HG03064 (cell line): ENCODE data around the gene RPLP2.

Experiments used
- ATAC-seq: cut with Tn5 transposase; IDR thresholded peaks from one replicate; pipeline ENCODE4 v1.9.1; 2021; ENCODE audit warnings: low read depth; ENCODE audit not compliant: unreplicated experiment

RPLP2 gene

DNA sequence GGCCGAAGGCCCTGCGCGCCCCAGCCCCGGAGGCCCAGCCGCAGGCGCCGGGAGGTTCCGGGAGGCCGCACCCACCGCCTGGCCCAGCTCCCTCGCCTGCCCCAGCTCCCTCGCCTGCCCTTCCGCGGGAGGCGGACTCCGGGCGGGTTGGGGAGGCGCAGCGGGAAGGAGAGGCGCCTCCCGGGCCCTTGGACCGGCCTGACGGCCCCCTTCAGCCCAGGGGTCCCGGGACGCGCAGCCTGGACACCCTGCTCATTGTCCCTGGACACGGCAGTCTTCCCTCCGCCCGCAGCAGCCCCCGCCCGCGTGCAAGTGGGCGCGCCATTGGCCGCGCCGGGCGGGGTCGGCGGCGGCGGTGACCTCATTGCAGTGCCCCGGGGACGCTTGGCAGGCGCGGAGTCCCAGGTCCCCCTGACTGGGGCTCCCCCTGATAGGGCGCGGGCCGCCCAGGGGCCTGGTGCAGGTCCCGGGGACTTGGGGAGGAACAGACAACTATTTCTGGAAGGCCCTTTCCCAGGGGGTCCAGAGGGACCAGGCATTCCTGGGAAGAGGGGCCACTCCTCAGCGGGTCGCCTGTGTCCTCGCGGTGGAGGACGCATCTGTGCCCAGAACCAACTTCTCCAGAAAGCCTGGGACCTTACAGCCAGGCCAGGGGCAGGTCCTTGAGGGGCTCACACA is 23.5 kb downstream of the RPLP2 start:
- no peak for ATAC-seq

DNA sequence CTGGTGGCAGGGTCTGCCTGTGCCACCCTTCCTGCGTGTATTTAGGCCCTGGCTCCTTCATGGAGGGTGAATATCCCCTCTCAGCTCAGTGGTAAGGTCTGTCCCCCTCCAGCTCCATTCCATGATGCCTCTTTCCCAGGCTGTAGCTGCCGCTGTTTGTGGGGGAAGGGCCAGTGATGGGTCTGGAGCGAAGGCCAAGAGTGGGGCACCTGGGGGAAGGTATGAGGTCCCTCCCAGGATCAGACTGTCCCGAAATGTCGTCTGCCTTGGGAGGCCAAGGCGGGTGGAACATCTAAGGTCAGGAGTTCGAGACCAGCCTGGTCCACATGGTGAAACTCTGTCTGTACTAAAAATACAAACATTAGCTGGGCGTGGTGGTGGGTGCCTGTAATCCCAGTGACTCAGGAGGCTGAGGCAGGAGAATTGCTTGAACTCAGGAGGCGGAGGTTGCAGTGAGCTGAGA is 24.1 kb downstream of the RPLP2 start:
- no peak for ATAC-seq

DNA sequence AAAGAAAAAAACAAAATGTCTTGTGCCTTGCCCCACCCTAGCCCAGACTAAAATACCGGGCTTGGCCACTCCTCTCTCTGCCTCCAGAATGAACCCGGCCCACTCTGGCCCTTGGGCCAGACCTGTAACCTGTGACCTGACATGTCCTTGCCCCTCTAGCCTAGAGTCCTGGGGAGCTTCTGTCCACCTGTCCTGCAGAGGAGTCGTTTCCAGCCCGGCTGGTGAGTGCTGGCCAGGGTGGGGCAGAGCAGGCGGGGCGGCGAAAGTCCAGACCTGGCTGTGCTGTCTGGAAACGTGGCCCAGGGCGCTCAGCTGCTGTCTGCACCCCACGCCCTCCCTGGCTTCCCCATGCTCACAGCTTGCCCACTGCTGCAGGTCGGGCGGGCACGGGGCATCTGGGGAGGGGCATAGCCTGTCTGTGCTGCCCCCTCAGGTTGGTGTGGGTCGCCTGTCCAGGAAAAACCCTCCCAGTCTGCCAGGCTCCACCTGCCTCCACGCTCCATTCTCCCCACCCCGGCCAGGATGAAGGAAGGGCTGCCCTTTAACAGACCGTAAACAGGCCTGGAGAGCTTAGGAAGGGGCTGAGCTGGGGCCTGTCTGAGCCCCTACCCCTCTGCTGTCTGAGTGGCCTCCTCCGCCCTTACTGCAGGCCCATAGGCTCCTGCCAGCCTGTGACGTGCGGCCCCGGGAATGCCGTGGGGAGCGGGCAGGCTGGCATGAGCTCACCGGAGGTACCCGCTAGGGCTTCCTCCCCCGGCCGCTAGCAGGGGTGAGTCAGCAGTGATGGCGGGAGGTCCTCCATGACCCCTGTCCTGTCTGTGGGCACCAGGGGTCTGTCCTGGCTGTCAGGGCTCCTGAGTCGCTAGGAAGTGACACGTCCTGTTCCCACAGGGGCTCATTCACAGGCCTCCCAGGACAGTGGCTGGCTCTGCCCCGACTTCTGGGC is 24.9 kb downstream of the RPLP2 start:
- ATAC-seq = no peak

DNA sequence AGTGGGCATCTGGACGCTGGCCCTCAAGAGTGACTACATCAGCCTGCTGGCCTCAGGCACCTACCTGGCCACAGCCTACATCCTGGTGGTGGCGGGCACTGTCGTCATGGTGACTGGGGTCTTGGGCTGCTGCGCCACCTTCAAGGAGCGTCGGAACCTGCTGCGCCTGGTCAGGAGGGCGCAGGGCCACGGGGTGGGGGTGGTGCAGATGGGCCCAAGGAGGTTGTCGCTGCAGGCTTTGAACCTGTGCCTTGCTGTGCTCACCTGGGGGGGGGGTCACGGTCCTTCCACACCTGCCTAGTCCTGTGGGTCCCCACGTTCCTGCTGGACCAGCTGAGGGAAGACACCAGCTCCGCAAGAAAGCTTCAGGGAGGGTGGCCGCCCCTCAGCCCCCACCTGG is 26.5 kb downstream of the RPLP2 start:
- ATAC-seq = no peak

DNA sequence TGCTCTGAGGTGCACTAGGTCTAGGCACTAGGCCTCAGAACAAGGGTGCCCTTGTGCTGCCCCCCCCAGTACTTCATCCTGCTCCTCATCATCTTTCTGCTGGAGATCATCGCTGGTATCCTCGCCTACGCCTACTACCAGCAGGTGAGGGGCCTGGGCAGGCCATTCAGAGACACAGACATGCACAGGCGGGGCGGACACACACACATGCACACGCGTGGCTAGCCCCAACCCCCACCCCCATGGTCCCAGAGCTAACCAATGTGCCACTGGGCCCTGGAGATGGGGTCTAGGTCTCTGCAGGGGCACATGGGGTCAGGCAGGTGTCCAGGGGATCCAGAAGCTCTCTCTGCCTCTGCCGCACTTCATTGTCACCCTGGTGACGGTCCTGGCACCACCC is 26.9 kb downstream of the RPLP2 start:
- no peak for ATAC-seq

DNA sequence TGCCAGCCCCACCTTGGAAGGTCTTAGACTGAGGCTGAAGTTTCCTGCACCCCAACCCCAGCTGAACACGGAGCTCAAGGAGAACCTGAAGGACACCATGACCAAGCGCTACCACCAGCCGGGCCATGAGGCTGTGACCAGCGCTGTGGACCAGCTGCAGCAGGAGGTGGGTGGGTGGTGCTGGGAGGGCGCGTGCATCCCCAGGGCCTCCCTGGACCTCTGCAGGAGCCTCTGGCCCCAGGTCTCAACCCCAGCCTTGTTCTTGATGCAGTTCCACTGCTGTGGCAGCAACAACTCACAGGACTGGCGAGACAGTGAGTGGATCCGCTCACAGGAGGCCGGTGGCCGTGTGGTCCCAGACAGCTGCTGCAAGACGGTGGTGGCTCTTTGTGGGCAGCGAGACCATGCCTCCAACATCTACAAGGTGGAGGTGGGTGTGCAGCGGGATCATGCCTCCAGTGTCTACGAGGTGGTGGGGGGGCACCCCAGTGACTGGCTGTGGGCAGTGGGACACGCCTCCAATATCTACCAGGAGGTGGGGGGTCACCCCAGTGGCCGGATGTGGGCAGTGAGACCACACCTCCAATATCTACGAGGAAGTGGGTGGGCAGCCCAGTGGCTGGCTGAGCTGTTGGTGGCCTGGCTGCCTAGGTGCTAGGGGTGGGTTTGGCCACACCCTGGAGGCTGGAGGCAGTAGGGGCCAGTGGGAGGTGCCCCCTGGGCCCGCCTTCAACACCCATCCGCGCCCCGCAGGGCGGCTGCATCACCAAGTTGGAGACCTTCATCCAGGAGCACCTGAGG is 27.6 kb downstream of the RPLP2 start:
- no peak for ATAC-seq

DNA sequence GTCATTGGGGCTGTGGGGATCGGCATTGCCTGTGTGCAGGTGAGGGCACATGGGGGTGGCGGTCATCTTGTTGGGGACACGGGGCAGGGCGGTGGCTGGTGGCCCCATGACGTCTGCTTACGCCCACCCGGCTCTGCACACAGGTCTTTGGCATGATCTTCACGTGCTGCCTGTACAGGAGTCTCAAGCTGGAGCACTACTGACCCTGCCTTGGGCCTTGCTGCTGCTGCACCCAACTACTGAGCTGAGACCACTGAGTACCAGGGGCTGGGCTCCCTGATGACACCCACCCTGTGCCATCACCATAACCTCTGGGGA is 28.2 kb downstream of the RPLP2 start:
- no peak for ATAC-seq

DNA sequence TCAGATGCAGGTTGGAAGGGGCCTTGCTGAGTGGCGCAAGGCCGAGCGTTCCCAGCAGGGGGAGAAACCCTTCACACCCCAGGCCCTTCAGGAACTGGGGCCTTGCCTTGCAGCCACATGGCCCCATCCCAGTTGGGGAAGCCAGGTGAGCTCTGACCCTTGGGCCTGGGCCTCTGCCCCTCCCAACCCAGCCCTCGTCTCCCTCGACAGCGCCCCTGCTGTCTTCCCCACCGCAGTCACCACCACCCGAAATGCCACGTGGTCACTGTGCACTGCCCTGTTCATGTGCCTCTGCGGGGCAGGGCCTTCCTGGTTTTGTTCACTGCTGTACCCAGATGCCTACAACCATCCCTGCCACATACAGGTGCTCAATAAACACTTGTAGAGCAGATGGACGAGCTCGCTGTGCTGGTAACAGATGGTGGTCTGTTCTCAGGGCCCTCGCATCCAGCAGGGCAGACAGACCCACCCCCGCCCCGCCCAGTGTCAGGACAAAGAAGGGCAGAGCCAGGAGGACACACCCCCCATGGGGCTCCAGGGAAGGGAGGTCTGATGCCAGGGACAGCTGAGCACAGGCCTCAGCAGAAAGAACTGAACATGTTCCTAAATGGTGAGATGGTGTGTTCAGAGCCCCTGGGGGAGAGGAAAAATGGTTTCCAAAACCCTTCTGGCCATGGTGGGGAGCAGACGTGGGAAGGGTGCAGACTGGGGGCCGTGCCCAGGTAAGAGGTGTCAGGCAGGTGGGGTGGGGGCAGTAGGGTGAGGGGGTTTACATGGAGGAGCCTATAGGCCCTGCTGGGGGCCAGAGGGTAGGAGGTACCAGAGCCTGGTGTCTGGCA is 28.9 kb downstream of the RPLP2 start:
- no peak for ATAC-seq

DNA sequence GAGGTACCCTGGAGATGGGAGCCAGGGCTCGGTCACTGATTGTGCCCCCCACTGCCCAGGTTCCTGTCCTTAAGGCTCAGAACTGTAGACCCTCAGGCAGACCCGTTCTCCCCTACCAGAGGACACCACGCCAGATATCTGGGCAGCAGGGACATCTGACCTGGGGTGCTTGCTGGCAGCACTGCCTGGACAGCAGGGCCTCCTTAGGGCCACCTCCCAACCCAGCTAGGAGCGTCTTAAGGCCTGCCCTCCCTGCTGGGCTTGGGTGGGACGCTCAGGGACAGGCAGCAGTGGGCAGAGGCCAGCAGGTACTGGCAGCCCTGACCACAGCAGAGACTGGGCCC is 29.5 kb downstream of the RPLP2 start:
- ATAC-seq = no peak

DNA sequence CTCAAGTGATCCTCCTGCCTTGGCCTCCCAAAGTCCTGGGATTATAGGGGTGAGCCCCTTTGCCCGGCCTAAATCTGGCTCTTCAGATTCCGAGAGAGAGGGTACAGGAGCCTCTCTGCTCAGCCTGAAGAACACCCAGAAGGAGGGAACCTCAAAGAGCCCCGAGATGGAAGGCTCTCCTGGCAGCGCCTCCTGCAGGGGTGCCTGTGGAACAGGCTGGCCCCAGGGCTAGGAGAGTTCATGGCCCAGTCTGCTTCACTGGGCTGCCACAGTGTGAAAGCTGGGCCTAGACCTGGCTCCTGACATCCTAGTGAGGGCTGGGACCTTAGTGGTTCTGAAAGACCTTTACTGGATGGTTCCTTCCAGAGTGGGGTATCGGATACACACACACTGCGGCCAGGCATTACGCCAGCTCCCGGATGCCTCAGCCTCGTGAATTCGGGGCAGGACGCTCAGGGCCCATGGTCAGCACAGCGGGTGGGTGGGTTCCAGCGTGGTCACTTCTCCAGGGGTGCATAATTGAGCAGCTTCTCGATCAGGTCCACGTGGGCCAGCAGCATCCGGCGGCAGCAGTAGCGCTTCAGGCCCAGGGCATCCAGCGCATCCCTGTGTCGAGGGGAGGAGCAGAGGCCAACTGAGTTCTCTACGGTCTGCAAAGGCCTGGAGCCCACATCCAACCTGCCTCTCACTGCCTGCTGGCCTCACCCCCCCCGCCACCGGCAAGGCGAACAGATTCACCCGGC is 30.3 kb downstream of the RPLP2 start:
- no peak for ATAC-seq

DNA sequence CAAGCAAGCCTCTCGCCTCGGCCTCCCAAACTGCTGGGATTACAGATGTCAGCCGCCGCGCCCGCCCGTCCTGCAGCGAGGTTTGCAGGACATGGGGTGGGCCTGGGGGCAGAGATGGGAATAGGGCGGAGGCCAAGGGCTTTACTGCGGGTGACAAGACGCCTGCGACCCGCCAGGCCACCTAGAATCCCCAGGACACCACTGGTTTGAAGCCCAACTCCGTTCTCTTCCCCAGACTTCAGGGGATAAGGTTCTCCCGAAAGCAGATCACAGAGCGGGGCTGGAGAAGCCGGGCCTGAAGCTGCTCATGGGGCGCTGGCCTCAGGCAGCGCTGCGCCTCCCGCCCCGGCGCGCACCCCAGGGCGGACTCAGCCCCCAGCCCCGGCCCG is 32.2 kb downstream of the RPLP2 start:
- ATAC-seq = no peak

DNA sequence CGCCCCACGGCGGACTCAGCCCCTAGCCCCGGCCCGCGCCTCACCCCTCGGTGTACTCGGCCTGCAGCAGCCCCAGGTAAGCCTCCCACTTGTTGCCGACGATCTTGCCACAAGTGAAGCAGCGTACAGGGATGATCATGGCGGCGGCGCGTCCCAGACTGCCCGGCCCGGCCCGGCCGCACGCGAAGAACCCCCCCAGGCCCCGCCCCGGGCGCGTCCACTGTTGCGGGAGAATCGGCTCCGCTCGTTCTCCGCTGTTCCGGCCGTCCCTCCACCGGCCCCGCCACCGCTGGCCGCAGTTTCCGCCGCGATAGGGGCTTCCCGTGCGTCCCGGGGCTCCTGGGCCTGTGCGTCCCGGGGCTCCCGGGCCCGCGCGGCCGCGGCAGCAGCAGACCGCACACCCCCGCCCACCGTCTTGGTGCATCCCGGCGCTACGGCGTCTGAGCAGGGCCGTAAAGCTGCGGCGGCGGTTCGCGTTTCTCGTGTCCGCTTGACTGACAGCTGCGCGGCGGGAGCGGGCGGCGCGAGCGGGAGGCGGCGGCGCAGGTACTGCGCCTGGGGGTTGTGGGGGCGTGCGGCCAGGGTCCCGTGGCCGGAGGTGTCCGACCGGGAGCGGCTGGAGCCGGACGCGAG is 32.7 kb downstream of the RPLP2 start, which contains the start of the genes POLR2L and TSPAN4:
TSS of gene POLR2L (minus strand) at position 160 of the 633 bp plus-strand sequence. CDS start at position 139, 21 bp downstream.
TSS of gene TSPAN4 (plus strand) at position 483 of the 633 bp plus-strand sequence. CDS start 7,453 bp downstream, outside the sequence.
- ATAC-seq = peak; percentile 58

DNA sequence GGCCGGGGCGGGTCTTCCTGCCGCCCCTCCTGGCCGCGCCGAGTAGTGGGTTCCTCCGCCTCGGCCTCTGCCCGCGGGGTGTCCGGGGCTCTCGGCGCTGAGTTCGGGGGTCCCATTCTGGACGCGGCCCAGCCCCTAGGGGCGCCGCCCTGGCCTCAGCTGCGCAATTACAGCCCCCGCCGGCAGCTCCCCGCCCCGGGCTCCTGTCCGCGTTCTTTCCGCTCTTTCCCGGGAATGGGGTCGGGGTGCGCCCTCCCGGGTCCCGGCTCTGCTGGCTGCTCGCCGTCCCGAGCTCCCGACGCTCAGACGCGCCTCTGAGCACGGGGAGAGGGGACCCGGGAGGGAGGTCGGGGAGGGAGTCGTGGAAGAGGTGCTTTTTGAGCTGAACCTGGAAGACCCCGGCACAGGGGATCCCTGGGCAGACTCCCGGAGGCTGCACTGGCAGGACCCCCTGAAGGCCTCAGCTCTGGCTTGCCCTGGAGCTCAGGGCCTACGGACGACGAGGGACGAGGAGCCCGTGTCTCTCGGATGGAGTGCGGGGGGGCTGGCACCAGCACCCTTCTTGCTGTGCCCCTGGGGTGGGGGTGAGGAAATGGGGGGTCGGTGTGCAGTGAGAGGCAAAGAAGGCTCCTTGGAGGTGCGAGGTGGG is 33.4 kb downstream of the RPLP2 start:
- ATAC-seq = peak; percentile 9

DNA sequence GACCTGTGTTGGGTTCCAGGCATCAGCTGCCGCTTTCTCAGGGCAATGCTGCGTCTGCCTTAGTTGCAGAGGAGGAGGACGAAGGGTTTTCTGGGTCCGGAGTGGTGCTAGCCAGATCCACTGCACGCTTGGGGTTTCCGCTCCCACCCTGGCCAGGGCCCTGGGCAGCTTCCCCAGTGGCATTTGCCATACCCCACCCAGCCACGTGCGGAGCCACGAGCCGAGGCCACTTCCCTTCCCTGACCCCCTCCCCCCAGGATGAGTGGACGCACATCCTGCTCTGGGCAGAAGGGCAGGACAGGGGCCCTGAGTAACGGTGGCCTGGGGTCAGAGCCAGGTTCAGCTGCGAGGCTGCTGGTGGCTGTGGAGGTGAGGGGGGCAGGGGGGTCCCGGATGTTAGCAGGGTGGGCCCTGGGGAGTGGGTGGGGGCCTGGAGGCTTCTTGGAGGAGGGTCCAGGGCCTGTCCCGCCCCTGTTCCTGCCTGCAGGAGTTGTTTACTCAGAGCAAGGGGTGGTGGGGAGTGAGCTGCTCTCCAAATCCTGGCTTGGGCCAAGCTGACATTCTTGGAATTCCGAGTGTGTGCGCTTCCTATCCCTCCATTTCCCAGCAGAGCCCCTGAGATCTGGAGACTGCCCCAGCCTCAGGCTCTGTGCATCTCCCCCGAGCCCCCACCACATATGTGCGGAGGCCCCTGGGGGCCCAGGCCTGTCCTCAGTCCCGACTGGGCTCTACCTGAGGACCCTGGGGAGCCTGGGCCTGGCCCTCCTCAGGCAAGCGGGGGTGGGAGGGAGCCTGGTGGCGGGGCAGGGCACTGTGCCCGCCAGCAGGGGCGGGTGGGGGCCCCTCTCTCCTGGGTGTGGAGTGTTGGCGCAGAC is 34.3 kb downstream of the RPLP2 start:
- ATAC-seq = no peak

DNA sequence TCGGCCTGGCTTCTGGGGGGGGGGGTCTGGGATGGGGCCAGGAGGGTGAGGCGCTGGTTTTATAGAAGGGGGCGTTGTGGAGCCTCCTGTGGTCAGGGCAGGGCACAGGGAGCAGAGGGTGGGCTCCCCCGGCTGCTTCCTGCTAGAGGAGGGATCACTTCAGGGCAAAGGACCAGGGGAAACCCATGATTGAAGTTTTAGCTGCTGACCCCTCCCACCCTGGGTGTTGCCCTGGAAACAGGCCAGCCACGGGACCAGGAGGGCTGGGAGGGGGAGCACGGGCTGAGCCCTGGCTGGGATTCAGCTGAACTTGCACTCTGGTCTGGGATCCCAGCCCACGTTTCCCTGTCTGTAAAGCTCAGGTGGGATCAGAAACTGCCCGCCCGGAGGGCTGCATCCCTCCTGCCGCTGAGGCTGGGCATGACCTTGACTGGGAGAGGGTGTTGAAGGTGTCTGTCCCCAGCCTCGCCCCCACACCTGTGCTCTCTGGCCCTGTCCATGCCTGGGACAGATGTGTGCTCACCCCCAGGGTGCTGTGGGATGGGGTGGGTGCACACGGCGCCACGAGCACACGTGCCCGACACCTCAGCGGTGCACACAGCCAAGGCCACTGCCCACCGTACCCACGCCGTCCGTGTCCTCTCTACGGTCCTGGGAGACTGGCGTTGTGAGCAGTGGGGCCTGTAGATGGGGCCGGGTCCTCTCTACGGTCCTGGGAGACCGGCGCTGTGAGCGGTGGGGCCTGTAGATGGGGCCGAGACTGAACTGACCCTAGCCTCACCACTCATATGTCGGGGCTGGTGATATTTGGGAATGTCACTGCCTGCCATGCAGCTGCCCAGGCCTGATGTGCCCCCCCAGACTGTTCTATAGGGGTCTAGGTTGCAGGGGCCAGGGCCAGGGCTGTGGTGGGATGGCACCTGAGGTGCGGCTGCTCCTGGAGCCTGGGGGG is 35.2 kb downstream of the RPLP2 start:
- no peak for ATAC-seq

DNA sequence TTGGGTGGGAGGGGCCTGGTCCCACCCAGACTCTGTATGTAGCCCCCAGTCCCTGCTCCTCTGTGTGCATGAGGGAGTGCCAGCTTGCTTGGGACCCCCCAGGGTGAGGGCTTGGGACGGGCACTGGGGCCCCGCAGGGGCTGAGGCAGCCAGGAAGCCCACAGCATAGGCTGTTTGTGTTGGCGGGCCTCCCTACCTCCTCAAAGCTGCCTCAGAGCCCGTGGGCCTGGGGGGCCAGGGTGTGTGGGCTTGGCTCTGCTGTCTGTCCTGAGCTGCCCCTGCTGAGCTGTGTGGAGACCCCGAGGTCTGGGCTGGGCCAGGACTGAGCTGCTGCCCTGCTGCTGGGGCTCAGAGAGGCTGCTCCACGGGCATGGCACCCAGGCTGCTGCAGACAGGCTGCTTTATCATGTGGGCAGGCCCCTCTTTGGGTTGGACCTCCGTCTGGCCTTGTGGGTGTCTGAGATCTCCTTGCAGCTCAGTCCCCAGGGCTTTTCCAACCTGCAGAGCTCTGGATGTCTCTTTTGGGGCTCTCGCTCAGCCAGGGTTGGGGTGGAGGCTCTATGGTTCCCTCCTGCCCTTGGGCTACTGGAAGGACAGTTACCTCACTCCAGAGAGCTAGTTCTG is 36.2 kb downstream of the RPLP2 start:
- ATAC-seq = no peak
